Smooth muscle cell of the brain vasculature (primary cell): Measurements from ENCODE around the gene USO1.
"Not testable (repeated sequence)": the region's sequence is repeated elsewhere in the genome, so short reads cannot be mapped to it uniquely, and the experiment has no call there.

Experiments used
- DNase-seq: peaks from one replicate; pipeline ENCODE4 v3.0.0-alpha.2; 2012; ENCODE audit warnings: low read depth, low spot score

USO1 gene, protein sequence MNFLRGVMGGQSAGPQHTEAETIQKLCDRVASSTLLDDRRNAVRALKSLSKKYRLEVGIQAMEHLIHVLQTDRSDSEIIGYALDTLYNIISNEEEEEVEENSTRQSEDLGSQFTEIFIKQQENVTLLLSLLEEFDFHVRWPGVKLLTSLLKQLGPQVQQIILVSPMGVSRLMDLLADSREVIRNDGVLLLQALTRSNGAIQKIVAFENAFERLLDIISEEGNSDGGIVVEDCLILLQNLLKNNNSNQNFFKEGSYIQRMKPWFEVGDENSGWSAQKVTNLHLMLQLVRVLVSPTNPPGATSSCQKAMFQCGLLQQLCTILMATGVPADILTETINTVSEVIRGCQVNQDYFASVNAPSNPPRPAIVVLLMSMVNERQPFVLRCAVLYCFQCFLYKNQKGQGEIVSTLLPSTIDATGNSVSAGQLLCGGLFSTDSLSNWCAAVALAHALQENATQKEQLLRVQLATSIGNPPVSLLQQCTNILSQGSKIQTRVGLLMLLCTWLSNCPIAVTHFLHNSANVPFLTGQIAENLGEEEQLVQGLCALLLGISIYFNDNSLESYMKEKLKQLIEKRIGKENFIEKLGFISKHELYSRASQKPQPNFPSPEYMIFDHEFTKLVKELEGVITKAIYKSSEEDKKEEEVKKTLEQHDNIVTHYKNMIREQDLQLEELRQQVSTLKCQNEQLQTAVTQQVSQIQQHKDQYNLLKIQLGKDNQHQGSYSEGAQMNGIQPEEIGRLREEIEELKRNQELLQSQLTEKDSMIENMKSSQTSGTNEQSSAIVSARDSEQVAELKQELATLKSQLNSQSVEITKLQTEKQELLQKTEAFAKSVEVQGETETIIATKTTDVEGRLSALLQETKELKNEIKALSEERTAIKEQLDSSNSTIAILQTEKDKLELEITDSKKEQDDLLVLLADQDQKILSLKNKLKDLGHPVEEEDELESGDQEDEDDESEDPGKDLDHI

GRCh38 chr4:75724066-75724866 is at the start of gene USO1:
Gene USO1, plus strand, starts transcription at chr4:75724577. Its CDS starts 243 bp downstream, at chr4:75724820.
- DNase-seq = peak; percentile 98

DNA sequence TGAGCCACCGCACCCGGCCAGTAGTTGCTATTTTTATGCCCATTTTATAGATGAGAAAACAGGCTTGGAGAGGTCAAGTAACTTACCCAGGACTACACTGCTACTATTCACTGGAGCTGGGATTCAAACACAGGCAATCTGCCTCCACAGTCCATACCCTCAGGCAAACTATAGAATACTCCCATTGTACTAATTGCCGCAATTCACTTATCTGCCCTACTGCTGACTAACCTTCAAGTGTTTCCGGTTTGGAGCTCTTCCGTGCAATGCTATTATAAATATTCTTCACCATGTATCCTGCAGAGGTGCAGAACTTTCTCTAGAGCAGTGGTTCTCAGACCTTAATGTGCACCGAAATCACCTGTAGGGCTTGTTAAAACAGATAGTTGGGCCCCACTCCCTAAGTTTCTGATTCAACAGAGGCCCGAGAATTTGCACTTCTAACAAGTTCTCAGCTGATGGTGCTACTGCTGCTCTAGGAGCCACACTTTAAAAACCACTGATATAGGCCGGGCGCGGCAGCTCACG is 49.3 kb upstream of the USO1 start:
- DNase-seq = no peak

GRCh38 chr4:75678473-75678872 is 45.9 kb upstream of the USO1 start:
- no peak for DNase-seq

GRCh38 chr4:75678965-75679364 is 45.4 kb upstream of the USO1 start:
- no peak for DNase-seq

DNA sequence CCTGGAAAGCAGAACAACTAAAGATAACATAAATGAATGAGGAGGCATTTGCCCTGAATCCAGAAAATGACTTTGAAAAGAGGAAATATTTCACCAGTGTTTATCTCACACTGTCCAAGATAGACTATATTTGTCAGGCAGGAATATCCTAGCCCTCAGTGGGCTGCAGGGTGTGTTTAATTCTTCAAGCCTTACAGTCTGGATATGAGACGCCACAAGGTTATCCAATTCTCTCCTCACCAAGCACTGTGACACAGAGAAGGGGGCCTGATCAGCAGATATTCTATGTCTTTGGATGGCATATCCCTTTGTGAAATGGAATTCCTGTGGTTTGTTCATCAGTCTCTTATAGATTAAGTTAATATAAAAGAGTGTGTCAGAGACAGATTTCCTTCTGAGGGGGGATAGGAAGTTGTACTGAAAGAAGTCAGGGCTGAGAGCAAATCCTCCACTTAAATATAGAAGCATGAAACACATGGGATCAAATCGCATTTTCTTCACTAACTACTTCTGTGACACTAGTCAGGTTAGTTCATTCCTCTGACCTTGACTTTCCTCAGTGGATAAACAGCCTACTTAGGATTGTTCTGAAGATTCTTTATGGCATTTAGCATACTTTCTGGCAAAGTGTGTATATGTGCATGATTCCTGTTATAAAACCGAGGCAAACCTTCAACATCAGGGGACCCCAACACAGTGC is 44.4 kb upstream of the USO1 start:
- DNase-seq = no peak

DNA sequence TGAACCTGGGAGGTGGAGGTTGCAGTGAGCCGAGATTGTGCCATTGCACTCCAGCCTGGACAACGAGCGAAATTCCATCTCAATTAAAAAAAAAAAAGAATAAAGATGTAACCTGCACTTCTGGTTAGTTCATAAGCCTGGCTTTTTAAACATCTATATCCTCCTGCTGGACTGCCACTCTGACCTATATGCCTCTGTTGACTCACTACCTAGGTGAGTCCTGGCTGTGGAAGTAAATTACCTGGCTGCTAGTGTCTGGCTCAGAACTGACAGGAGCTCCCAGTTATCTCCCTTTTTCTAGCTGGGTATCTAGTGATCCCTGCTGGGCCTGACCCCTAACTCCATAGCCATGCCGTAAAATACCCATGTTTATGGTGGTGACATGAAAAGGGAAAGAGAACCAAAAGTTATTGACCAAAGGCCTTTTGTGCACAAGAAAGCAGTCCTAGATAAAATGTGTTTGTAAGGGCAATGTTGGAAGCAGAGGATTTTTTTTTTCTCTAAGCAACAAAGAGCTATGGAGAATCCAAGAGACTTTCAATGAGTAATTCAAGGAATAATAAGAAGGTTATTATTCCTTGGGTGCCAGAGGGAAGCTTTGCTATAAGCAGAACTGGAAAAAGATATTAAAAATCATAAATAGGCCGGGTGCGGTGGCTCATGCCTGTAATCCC is 40.8 kb upstream of the USO1 start:
- DNase-seq = no peak

- DNase-seq = no peak
Observed at GRCh38 chr4:75685546-75686189, 38.7 kb upstream of the USO1 start.

- DNase-seq = no peak
Observed at GRCh38 chr4:75686346-75686745, 38.0 kb upstream of the USO1 start.

DNA sequence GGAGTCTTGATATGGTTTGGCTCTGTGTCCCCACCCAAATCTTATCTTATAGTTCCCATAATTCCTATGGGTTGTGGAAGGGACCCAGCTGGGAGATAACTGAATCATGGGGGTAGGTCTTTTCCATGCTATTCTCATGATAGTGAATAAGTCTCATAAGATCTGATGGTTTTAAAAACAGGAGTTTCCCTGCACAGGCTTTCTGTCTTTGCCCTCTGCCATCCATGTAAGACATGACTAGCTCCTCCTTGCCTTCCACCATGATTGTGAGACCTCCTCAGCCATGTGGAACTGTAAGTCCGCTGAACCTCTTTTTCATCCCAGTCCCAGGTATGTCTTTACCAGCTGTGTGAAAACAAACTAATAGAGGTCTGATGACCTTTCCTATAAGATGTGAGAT is 37.3 kb upstream of the USO1 start:
- not testable (repeated sequence) for DNase-seq

DNA sequence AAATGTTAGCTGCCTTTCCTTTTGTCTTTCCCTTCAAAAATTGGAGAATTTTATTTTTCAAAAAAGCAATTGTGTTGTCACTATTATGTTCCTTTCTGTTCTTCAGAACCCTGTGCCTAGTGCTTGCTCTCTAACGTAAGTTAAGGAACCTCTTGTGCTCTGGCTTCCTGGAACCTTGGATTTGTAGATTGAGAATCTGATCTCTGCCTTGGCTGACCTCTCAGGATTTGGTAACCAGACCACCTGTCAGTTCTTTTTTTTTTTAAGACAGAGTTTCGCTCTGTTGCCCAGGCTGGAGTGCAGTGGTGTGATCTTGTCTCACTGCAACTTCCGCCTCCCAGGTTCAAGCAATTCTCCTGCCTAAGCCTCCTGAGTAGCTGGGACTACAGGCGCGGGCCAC is 32.3 kb upstream of the USO1 start:
- not testable (repeated sequence) for DNase-seq

DNA sequence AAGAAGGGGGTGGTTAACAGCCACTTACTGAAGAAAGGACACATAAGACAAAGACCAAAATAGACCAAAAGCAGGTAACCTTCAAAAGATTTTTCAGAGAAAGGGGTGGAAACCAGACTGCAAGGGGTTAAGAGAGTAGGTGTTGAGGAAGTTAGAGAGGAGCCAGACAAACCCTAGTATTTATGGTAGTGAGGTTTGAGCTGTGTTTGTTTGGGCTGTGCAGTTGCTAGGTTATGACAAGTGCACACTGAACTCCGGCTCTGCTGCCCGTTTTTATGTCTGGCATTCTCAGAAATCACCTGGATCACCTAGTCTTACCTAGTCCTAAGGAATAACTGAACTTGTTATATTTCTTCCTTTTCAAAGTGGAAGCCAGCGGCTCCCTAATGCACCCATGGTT is 28.3 kb upstream of the USO1 start:
- DNase-seq = no peak

GRCh38 chr4:75696581-75696980 is 27.8 kb upstream of the USO1 start:
- no peak for DNase-seq

DNA sequence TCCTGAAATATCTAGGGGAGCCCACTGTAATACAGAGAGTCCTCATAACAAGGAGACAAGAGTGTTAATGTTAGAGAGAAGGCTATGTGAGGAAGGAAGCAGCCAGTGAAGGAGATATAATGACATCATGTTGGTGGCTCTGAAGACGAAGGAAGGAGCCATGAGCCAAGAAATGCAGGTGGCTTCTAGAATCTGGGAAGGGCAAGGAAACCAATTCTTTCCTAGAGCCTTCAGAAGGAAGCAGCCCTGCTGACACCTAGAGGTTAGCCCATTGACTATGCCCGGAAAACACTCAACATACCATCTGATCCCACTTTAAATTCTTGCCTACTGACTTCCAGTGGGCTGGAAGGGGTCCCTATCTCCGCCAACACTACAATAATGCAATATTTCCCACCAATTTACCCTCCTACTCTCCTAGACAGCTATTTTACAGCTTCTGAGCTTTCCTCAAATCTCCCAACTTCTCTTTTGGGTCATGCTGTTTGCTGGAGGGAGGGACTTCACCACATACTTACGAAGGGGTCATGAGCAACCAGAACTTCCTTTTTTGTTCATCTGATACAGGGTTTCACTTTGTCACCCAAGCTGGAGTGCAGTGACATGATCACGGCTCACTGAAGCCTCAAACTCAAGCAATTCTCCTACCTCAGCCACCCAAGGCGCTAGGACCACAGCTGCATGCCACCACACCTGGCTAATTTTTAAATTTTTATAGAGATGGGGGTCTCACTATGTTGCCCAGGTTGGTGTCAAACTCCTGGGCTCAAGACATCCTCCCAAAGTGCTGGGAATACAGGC is 26.0 kb upstream of the USO1 start:
- no peak for DNase-seq

DNA sequence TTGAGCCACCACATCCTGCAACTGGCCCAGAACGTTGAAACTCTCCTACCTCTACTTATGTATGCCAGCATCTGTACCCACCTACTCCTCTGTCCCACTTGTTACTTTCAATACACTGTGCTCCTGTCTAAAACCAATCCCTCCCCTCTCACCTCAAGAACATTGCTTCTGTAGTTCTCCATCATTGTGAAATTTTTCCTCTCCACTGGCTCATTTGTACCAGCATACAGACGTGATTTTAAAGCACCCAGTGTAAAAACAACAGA is 25.5 kb upstream of the USO1 start:
- DNase-seq = no peak

DNA sequence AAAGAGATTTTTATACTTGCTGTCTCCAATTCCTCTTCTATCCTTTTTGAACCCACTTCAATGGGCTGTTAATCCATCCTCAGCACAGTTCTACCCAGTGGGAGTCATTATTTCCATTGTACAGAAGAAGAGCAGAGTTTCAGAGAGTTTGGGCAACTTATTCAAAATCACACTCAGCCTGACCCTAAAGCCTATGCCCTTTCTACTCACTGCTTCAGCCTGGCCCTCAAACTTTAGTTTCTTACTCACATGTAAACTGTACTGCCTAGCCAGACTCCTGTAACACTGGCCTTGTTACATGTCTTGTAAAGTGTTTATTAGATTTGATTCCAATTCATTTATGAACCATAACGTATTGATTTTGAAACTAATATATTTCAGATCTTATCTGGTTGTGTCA is 25.1 kb upstream of the USO1 start:
- DNase-seq = no peak

DNA sequence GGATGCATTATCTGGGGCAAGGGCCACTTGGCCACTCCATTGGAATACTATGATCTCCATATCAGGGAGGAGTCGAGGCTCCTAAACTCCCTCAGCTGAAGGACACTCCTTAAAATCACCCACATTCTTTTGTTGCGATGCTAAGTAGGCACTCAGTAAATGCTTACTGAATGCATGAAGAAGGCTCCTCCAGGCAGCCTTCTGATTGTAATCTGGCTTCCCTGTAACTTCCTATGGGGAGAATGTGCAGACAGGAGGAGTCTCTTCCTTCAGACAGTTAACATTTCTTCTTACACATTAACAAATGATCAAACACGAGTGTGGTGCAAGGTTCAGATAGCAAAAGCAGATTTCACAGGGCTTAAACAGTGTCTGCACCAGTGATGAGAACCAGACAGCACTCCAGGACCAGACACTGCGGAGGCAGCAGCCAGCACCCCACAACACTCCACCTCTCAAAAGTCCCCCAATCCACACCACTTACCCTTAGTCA is 21.4 kb upstream of the USO1 start:
- no peak for DNase-seq

- DNase-seq = no peak
Observed at GRCh38 chr4:75705198-75705977, 19.0 kb upstream of the USO1 start.

GRCh38 chr4:75708218-75708691 is 16.1 kb upstream of the USO1 start:
- DNase-seq = no peak
